Esophagus (tissue), 2 donors: ENCODE data around the gene DGKE. TPM values are rescaled to one million over a fixed set of nuclear protein-coding genes. Genes with fewer than 3 reads are reported as not detected.

Experiments used
- H3K27ac ChIP-seq, 2 donors: one replicate each; pipeline ENCODE4 v1.5.1; 2013; ENCODE audit warnings: low read depth in 2 of 2, mild to moderate bottlenecking in 2 of 2, inconsistent platforms in 1 of 2, low read length in 1 of 2, moderate library complexity in 1 of 2
- H3K27me3 ChIP-seq, 2 donors: one replicate each; pipeline ENCODE4 v1.6.1; 2013; ENCODE audit warnings: low read length in 2 of 2, control low read depth in 1 of 2, mild to moderate bottlenecking in 1 of 2; ENCODE audit not compliant: insufficient read depth in 2 of 2, control insufficient read depth in 1 of 2
- H3K36me3 ChIP-seq, 2 donors: one replicate each; pipeline ENCODE4 v1.6.1; 2013; ENCODE audit warnings: low read length in 1 of 2; ENCODE audit not compliant: control insufficient read depth in 2 of 2, insufficient read depth in 2 of 2
- H3K4me1 ChIP-seq, 2 donors: one replicate each; pipeline ENCODE4 v1.6.1; 2013; ENCODE audit warnings: low read length in 1 of 2; ENCODE audit not compliant: control insufficient read depth in 2 of 2, insufficient read depth in 2 of 2
- H3K4me3 ChIP-seq, 2 donors: one replicate each; pipeline ENCODE4 v1.5.1; 2013; ENCODE audit warnings: low read length in 2 of 2, mild to moderate bottlenecking in 2 of 2, low read depth in 1 of 2, moderate library complexity in 1 of 2
- H3K9me3 ChIP-seq, 2 donors: one replicate each; pipeline ENCODE4 v1.6.1; 2013; ENCODE audit warnings: mild to moderate bottlenecking in 2 of 2, low read depth in 1 of 2, low read length in 1 of 2, moderate library complexity in 1 of 2; ENCODE audit not compliant: control insufficient read depth in 2 of 2, insufficient read depth in 1 of 2
- WGBS, 2 donors: extraction: QIAGEN DNeasy Blood & Tissue Kit; methylation state at CpG; one replicate each; pipeline ENCODE4 v1.1.7; 2013; 5-methylcytosine and 5-hydroxymethylcytosine counted together
- polyA plus RNA-seq, 2 donors: library from polyadenylated mRNA; stranded (reverse); fragments of 200-250 nt; gene quantifications; one replicate each; pipeline ENCODE4 v1.2.3, GENCODE V29; 2013
- donor health status: healthy with polysubstance abuse.
- donor health status: Bipolar disorder and iron deficiency.

The DGKE gene
- polyA plus RNA-seq, 2 donors = 1.3 to 1.6 TPM

DNA sequence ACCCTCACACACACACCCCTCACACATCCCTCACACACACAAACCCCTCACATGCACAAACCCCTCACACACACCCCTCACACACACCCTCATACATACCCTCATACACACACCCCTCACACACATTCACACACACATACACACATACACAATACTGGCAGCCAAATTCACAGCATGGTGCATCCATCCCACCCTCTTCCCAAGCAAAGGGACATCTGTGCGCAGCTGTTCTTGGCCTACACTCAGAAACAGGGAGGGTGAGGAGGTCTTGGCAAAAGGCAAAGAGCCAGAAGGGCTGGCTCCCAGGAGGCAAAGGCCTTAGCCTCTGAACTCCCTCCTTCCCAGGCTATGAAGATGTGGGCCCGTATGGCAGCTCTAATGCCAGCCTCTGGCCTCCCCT, 23.6 kb upstream of the DGKE start:
- Histone ChIP-seq H3K4me3 (no peak overlapping the region), H3K27me3 (no peaks in the 10 kb centered on the region), H3K27ac (no peak overlapping the region), H3K4me1 (peaks cover 0 to 16% of the 10 kb centered on the region in 2 donors), H3K9me3 (peaks cover 0 to 2% of the 10 kb centered on the region in 2 donors), H3K36me3 (no peaks in the 10 kb centered on the region)
- 80 to 86% methylated on average over 2 of the region's 2 CpGs for WGBS, 2 donors

GRCh38 chr17:56810891-56811775, 22.8 kb upstream of the DGKE start:
- Histone ChIP-seq H3K4me3 (no peak overlapping the region), H3K9me3 (peaks cover 0 to 2% of the 10 kb centered on the region in 2 donors), H3K27me3 (no peaks in the 10 kb centered on the region), H3K36me3 (no peaks in the 10 kb centered on the region), H3K4me1 (peaks cover 0 to 16% of the 10 kb centered on the region in 2 donors), H3K27ac (no peak overlapping the region)
- 93% methylated on average over 12 of the region's 12 CpGs for WGBS, 2 donors

DNA sequence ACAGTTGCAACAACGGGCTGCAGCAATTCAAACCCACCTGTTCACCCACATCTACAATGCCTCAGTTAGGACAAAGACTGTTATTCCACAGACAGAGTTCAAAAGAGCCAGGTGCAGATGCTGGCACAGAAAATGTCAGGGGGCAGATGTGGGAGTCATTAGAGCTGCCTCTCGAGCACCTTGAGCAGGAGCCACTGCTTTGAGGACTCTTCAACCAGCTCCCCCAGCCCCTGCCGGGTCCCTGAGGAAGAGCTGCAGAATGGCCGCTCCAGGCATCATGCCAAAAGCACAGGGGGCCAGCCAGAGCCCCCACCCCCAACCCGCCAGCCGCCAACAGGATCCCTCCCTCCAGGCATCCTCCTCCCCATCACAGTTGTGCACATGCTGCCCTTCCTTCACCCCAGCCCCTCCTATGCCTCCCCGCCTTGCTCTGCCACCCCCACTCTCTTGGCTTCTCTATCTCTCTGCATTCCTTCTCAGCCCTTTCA, 21.0 kb upstream of the DGKE start:
- H3K9me3 ChIP-seq = peaks cover 0 to 2% of the 10 kb centered on the region in 2 donors
- H3K36me3 ChIP-seq = no peaks in the 10 kb centered on the region
- H3K27ac ChIP-seq = no peak overlapping the region
- no peak overlapping the region for H3K4me3 ChIP-seq
- H3K4me1 ChIP-seq = peaks cover 0 to 16% of the 10 kb centered on the region in 2 donors
- H3K27me3 ChIP-seq = no peaks in the 10 kb centered on the region
- WGBS, 2 donors = 70 to 77% methylated on average over 7 of the region's 7 CpGs

- WGBS, 2 donors = 80% methylated on average over 6 of the region's 6 CpGs
- no peaks in the 10 kb centered on the region for H3K4me1 ChIP-seq
- no peaks in the 10 kb centered on the region for H3K27me3 ChIP-seq
These were observed 18.2 kb upstream of the DGKE start for GRCh38 chr17:56815711-56816110.

DNA sequence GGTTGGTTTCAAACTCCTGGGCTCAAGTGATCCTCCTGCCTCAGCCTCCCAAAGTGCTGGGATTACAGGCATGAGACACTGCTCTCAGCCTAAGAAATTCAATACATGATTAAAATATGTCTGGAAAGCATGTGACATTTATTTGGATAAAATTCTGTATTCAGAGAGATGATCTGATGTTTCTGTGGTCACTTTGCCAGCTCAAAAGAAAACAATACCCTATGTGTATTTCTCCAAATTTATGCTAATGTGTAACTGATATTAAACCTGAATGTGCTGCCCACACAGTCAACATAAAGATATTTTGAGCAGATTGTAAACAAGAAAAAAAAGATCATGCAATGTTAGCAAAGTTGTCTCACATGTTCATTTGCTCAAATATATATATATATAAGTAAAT, 16.9 kb upstream of the DGKE start:
- no peak overlapping the region for H3K27ac ChIP-seq
- no peaks in the 10 kb centered on the region for H3K36me3 ChIP-seq
- H3K4me3 ChIP-seq = no peak overlapping the region
- no peaks in the 10 kb centered on the region for H3K9me3 ChIP-seq
- H3K4me1 ChIP-seq = no peaks in the 10 kb centered on the region
- no peaks in the 10 kb centered on the region for H3K27me3 ChIP-seq

More at GRCh38 chr17:56815711-56816110, 18.2 kb upstream of the DGKE start:
- no peaks in the 10 kb centered on the region for H3K36me3 ChIP-seq
- H3K4me3 ChIP-seq = no peak overlapping the region
- H3K9me3 ChIP-seq = no peaks in the 10 kb centered on the region
- H3K27ac ChIP-seq = no peak overlapping the region

- Histone ChIP-seq H3K27ac (no peak overlapping the region), H3K9me3 (no peaks in the 10 kb centered on the region), H3K4me1 (no peaks in the 10 kb centered on the region), H3K36me3 (no peaks in the 10 kb centered on the region), H3K27me3 (no peaks in the 10 kb centered on the region), H3K4me3 (no peak overlapping the region)
- WGBS, 2 donors = 90 to 93% methylated on average over 2 of the region's 2 CpGs
These were observed 14.9 kb upstream of the DGKE start for GRCh38 chr17:56819030-56819429.

GRCh38 chr17:56819431-56820145, 14.4 kb upstream of the DGKE start:
- WGBS, 2 donors = 17 to 20% methylated on average over 14 of the region's 14 CpGs
- Histone ChIP-seq H3K36me3 (no peaks in the 10 kb centered on the region), H3K4me1 (no peaks in the 10 kb centered on the region), H3K4me3 (no peak overlapping the region), H3K27me3 (no peaks in the 10 kb centered on the region), H3K9me3 (no peaks in the 10 kb centered on the region), H3K27ac (no peak overlapping the region)

DNA sequence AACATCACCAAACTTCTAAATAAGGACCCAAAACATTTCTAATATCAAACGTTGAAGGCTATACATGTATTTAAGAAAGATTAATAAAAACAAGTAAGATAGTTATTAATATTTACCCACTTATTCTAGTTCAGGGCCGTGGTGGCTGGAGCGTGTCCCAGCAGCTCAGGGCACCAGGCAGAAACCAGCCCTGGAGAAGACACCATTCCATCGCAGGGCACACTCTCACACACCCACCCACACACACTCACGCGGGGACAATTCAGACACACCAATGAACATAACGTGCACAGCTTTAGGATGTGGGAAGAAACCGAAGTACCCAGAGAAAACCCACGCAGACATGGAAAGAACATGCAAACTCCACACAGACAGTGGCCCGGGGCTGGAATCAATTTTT, 13.7 kb upstream of the DGKE start:
- WGBS, 2 donors = 72 to 77% methylated on average over 10 of the region's 10 CpGs
- no peaks in the 10 kb centered on the region for H3K9me3 ChIP-seq
- no peak overlapping the region for H3K27ac ChIP-seq
- H3K4me1 ChIP-seq = no peaks in the 10 kb centered on the region
- no peaks in the 10 kb centered on the region for H3K36me3 ChIP-seq
- no peak overlapping the region for H3K4me3 ChIP-seq
- H3K27me3 ChIP-seq = no peaks in the 10 kb centered on the region

DNA sequence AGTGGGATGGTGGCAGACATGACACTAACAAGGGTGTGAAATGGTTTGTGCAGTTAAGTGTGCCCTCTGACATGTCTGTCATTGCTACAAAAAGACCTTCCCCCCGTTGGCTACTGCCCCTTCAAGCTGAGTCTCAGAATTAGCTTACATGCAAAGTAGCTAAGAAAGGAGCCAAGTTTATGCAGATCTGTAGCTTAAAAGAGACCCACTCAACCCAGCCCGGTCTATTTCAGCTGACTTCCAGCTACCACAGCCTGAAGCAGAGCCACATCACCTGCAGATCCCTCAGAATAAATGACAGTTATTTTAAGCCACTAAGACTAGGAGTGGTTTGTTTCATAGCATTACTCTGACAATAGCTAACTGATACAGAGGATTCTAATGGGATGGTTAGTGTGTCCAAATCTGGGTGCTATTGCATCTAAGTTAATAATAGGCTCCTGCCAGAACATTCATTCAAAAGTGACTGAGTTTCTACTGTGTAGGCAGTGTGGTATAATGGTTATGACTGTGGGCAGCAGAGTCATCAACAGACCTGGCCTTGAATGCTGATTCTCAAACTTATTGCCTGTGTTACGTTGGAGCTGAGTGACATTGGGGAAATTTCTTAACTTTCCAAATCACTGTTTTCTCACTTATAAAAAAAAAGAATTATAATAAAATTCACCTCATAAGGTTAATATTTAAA, 12.0 kb upstream of the DGKE start:
- H3K27ac ChIP-seq = no peak overlapping the region
- no peaks in the 10 kb centered on the region for H3K36me3 ChIP-seq
- no peak overlapping the region for H3K4me3 ChIP-seq
- no peaks in the 10 kb centered on the region for H3K27me3 ChIP-seq
- WGBS, 2 donors = 82 to 86% methylated on average over 3 of the region's 3 CpGs
- H3K4me1 ChIP-seq = no peaks in the 10 kb centered on the region
- H3K9me3 ChIP-seq = no peaks in the 10 kb centered on the region
